H1 (cell line): ENCODE measurements around the gene SLC48A1.

Source experiments
- CTCF ChIP-seq, 3 experiments: IDR thresholded peaks; 1 replicate in 2 of 3; 2 replicates in 1 of 3; pipeline versions ENCODE4 v1.5.1 to v1.6.1; 2011; ENCODE audit warnings: low read length in 3 of 3, mild to moderate bottlenecking in 3 of 3, inconsistent platforms in 2 of 3, low read depth in 1 of 3, moderate library complexity in 1 of 3; ENCODE audit not compliant: insufficient read depth in 1 of 3; ENCODE audit errors: control extremely low read depth in 1 of 3
- MAFK ChIP-seq: IDR thresholded peaks from 2 replicates; pipeline ENCODE4 v1.6.1; 2012; ENCODE audit warnings: low read depth, mild to moderate bottlenecking, improper control_type of control experiment, low read length
- POLR2A ChIP-seq, 2 experiments: IDR thresholded peaks; 1 replicate in 1 of 2; 2 replicates in 1 of 2; pipeline ENCODE4 v1.6.1; 2011; ENCODE audit warnings: low read depth in 2 of 2, low read length in 2 of 2, mild to moderate bottlenecking in 2 of 2; ENCODE audit errors: control extremely low read depth in 1 of 2
- TAF1 ChIP-seq: IDR thresholded peaks from 2 replicates; pipeline ENCODE4 v1.6.1; 2011; ENCODE audit warnings: mild to moderate bottlenecking, low read depth, low read length
- TCF12 ChIP-seq: IDR thresholded peaks from 2 replicates; pipeline ENCODE4 v1.6.1; 2011; ENCODE audit warnings: low read depth, mild to moderate bottlenecking, low read length

GRCh38 chr12:47777741-47778558, 4.9 kb downstream of the SLC48A1 start:
- TF ChIP-seq MAFK (no peak), TCF12 (no peak), CTCF (IDR thresholded peaks at IDR 0.05; ENCODE audit: control extremely low read depth in 1 of 3, insufficient read depth in 1 of 3, low read depth in 1 of 3, low read length in 3 of 3) (no peak), POLR2A (IDR thresholded peaks at IDR 0.05; ENCODE audit: control extremely low read depth in 1 of 2, low read depth in 2 of 2, low read length in 2 of 2) (no peak), TAF1 (no peak)
